Measurements from ENCODE around the gene ZGPAT. TPM values are rescaled to one million over a fixed set of nuclear protein-coding genes. Genes with fewer than 3 reads are reported as not detected.

Gene ZGPAT
- total RNA-seq, 1 donor from 2014 or later, result 34.6 TPM

DNA sequence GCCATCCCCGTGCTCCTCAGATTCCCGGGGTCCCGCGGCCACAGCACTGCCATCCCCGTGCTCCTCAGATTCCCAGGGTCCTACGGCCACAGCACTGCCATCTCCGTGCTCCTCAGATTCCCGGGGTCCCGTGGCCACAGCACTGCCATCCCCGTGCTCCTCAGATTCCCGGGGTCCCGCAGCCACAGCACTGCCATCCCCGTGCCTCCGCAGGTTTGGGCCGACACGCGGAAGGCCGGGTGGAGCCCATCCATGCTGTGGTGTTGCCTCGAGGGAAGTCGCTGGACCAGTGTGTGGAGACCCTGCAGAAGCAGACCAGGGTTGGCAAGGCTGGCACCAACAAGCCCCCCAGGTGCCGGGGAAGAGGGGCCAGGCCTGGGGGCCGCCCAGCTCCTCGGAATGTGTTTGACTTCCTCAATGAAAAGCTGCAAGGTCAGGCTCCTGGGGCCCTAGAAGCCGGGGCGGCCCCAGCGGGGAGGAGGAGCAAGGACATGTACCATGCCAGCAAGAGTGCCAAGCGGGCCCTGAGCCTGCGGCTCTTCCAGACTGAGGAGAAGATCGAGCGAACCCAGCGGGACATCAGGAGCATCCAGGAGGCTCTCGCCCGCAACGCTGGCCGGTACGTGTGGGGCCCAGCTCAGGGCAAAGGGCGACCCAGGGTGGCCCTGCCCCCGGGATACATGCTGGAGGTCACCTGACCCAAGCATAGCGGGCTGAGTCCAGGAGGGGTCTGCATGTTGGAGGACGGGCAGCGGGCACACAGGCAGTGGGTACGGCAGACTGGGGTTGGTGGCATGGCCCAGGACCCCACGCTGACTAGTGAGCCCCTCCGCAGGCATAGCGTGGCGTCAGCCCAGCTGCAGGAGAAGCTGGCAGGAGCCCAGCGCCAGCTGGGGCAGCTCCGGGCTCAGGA is 27.4 kb downstream of the ZGPAT start:
- DNase-seq (ENCODE audit: low spot score in 2 of 2, unreplicated experiment in 2 of 2), result no peak
- no peaks in the 10 kb centered on the region for H3K4me1 Mint-ChIP-seq
- no peaks in the 10 kb centered on the region for H3K9me3 Mint-ChIP-seq
- H3K36me3 Mint-ChIP-seq, result peaks cover 15% of the 10 kb centered on the region
- no peak overlapping the region for H3K4me3 Mint-ChIP-seq
- H3K27ac Mint-ChIP-seq, result no peak overlapping the region
- peaks cover 7% of the 10 kb centered on the region for H3K27me3 Mint-ChIP-seq (ENCODE audit: low read depth)
- TF ChIP-seq, protein P1, sequence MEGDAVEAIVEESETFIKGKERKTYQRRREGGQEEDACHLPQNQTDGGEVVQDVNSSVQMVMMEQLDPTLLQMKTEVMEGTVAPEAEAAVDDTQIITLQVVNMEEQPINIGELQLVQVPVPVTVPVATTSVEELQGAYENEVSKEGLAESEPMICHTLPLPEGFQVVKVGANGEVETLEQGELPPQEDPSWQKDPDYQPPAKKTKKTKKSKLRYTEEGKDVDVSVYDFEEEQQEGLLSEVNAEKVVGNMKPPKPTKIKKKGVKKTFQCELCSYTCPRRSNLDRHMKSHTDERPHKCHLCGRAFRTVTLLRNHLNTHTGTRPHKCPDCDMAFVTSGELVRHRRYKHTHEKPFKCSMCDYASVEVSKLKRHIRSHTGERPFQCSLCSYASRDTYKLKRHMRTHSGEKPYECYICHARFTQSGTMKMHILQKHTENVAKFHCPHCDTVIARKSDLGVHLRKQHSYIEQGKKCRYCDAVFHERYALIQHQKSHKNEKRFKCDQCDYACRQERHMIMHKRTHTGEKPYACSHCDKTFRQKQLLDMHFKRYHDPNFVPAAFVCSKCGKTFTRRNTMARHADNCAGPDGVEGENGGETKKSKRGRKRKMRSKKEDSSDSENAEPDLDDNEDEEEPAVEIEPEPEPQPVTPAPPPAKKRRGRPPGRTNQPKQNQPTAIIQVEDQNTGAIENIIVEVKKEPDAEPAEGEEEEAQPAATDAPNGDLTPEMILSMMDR (IDR thresholded peaks at IDR 0.05; ENCODE audit: unreplicated experiment), result no peak

DNA sequence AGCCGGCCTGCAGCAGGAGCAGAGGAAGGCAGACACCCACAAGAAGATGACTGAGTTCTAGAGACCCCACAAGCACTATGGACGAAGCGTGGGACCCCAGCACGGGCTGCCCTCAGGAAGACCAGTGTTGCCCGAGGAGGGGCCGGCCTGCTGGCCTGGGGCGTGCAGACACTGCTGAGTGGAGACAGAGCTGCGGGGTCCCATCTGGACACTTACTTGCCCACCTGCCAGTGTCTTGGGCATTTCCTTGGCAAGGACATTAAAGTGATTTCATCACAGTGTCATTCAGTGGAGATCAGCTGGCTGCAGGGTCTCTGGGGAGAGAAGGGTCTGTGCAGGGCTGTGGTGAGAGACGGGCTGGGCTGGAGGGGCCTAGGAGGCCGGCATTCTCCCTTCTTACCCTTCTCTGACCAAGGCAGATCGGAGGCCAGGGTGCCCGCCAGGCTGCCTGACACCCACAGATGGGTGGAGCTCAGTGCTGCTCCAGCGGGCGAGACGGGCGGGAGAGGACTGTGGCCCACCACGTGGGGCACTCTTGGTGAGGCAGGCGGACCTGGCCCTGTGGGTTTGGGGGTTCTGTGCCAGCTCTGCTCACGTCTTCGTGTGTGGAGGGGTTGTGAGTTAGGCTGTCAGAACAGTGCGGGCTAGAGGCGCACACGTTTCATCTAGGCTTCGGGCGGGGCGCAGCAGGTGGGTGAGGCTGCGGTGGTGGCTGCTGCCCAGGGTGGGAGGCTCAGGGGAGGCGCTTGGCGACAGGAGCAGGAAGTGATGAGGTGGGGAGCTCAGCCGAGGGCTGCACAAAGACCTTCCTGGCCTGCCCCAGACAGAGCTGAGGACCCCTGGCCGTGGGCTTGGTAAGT is 28.2 kb downstream of the ZGPAT start, which contains the start of gene LIME1:
Gene LIME1 (plus strand): TSS at position 806 of the 860 bp plus-strand sequence. CDS start 886 bp downstream, outside the sequence.
- H3K4me3 Mint-ChIP-seq, result no peak within 1 kb of the TSS
- H3K9me3 Mint-ChIP-seq, result no peaks in the 10 kb centered on the region
- peaks cover 7% of the 10 kb centered on the region for H3K27me3 Mint-ChIP-seq (ENCODE audit: low read depth)
- TF ChIP-seq, protein P1 (IDR thresholded peaks at IDR 0.05; ENCODE audit: unreplicated experiment), result no peak
- H3K4me1 Mint-ChIP-seq, result no peaks in the 10 kb centered on the region
- H3K36me3 Mint-ChIP-seq, result peaks cover 14% of the 10 kb centered on the region
- DNase-seq (ENCODE audit: low spot score in 2 of 2, unreplicated experiment in 2 of 2), result no peak
- no peak within 1 kb of the TSS for H3K27ac Mint-ChIP-seq

DNA sequence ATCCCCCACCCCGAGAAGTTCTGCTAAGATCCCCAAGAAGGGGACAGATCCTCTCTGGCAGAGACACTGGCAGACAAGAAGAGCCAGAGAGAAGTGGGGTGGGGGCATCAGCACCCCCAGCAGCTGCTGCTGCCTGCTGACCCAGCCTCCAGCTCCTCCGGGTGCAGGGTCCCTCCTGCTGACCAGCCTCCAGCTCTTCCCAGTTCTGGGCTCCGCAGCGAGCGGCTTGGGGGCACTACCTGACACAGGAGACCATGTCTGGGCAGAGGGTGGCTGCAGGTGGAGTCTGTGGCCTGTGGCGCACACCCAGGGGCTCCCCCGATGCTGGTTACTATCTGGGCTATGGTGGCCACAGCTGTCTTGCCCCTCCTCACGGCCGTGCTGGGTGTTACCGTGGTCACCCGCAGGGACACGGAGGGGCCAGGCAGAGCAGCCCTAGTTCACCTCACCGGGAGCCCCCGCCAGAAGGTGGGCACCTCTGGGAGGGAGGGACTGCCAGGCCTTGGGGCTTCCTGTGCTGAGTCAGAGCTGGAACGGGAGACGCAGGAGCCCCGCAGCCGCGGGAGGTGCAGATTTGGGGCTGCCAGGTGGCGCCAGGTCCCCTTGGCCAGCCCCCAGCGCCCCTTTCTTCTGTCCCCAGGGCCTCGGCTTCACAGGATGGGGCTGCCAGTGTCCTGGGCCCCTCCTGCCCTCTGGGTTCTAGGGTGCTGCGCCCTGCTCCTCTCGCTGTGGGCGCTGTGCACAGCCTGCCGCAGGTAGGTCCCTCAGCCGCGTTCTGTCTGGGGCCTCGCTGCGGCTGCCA is 29.3 kb downstream of the ZGPAT start:
- no peaks in the 10 kb centered on the region for H3K9me3 Mint-ChIP-seq
- H3K4me3 Mint-ChIP-seq, result no peak overlapping the region
- TF ChIP-seq, protein P1 (IDR thresholded peaks at IDR 0.05; ENCODE audit: unreplicated experiment), result no peak
- H3K27me3 Mint-ChIP-seq (ENCODE audit: low read depth), result peaks cover 7% of the 10 kb centered on the region
- no peak overlapping the region for H3K27ac Mint-ChIP-seq
- DNase-seq (ENCODE audit: low spot score in 2 of 2, unreplicated experiment in 2 of 2), result no peak
- H3K36me3 Mint-ChIP-seq, result peaks cover 14% of the 10 kb centered on the region
- H3K4me1 Mint-ChIP-seq, result no peaks in the 10 kb centered on the region

DNA sequence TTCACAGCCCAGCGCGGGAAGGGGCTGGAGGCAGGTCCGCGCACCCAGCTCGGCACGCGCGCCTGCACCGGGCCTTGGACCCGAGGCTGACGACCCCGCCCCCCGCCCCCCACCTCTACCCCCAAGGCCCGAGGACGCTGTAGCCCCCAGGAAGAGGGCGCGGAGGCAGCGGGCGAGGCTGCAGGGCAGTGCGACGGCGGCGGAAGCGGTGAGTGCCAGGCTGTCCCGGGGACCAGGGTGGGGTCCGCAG is 29.8 kb downstream of the ZGPAT start:
- H3K9me3 Mint-ChIP-seq, result no peaks in the 10 kb centered on the region
- no peak overlapping the region for H3K27ac Mint-ChIP-seq
- peaks cover 7% of the 10 kb centered on the region for H3K27me3 Mint-ChIP-seq (ENCODE audit: low read depth)
- no peak overlapping the region for H3K4me3 Mint-ChIP-seq
- TF ChIP-seq, protein P1 (IDR thresholded peaks at IDR 0.05; ENCODE audit: unreplicated experiment), result no peak
- DNase-seq (ENCODE audit: low spot score in 2 of 2, unreplicated experiment in 2 of 2), result no peak
- H3K4me1 Mint-ChIP-seq, result no peaks in the 10 kb centered on the region
- peaks cover 14% of the 10 kb centered on the region for H3K36me3 Mint-ChIP-seq

DNA sequence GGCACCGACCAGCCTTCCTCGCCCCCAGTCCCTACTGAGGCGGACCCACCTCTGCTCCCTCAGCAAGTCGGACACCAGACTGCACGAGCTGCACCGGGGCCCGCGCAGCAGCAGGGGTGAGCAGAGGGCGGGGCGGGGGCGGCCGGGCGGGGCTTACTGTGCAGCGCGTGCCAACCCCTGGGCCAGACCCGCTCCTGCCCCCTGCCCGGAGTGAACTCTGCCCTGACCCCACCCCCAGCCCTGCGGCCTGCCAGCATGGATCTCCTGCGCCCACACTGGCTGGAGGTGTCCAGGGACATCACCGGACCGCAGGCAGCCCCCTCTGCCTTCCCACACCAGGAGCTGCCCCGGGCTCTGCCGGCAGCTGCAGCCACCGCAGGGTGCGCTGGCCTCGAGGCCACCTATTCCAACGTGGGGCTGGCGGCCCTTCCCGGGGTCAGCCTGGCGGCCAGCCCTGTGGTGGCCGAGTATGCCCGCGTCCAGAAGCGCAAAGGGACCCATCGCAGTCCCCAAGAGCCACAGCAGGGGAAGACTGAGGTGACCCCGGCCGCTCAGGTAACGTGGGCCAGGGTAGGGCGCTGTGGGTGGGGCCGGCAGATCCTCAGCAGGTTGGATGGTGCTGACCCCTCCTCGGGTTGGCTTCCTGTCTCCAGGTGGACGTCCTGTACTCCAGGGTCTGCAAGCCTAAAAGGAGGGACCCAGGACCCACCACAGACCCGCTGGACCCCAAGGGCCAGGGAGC is 30.3 kb downstream of the ZGPAT start:
- no peak for DNase-seq (ENCODE audit: low spot score in 2 of 2, unreplicated experiment in 2 of 2)
- TF ChIP-seq, protein P1 (IDR thresholded peaks at IDR 0.05; ENCODE audit: unreplicated experiment), result no peak
- H3K9me3 Mint-ChIP-seq, result no peaks in the 10 kb centered on the region
- H3K4me3 Mint-ChIP-seq, result peak overlapping the region; percentile 37
- no peaks in the 10 kb centered on the region for H3K4me1 Mint-ChIP-seq
- peaks cover 14% of the 10 kb centered on the region for H3K36me3 Mint-ChIP-seq
- peaks cover 7% of the 10 kb centered on the region for H3K27me3 Mint-ChIP-seq (ENCODE audit: low read depth)
- H3K27ac Mint-ChIP-seq, result no peak overlapping the region

All from mesothelial cell of epicardium (in vitro differentiated cells).